HG03060 (cell line): ENCODE data around the gene KRTAP10-9.
"Not testable (repeated sequence)": the region's sequence is repeated elsewhere in the genome, so short reads cannot be mapped to it uniquely, and the experiment has no call there.

Experiments
- ATAC-seq: cut with Tn5 transposase; IDR thresholded peaks from one replicate; pipeline ENCODE4 v1.9.1; 2021; ENCODE audit warnings: low read depth, moderate number of reproducible peaks; ENCODE audit not compliant: unreplicated experiment

The KRTAP10-9 gene

DNA sequence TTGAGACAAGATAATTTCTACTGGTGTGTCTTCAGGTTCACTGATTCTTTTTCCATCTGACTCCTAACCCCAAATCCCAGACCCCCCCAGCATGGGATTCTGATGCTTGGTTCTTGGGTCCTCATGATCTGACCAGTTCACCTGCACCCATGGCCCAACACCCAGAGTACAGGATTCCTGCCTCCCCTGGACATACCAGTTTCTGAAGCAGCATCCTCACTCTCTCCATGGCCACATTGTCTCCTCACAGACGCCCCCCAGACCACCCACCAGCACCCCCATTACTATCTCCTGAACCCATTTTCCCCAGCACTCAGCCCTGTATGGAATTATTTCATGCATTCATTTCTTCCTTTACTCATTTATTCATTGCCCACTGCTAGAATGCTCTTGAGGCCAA, 30.0 kb downstream of the KRTAP10-9 start:
- no peak for ATAC-seq

DNA sequence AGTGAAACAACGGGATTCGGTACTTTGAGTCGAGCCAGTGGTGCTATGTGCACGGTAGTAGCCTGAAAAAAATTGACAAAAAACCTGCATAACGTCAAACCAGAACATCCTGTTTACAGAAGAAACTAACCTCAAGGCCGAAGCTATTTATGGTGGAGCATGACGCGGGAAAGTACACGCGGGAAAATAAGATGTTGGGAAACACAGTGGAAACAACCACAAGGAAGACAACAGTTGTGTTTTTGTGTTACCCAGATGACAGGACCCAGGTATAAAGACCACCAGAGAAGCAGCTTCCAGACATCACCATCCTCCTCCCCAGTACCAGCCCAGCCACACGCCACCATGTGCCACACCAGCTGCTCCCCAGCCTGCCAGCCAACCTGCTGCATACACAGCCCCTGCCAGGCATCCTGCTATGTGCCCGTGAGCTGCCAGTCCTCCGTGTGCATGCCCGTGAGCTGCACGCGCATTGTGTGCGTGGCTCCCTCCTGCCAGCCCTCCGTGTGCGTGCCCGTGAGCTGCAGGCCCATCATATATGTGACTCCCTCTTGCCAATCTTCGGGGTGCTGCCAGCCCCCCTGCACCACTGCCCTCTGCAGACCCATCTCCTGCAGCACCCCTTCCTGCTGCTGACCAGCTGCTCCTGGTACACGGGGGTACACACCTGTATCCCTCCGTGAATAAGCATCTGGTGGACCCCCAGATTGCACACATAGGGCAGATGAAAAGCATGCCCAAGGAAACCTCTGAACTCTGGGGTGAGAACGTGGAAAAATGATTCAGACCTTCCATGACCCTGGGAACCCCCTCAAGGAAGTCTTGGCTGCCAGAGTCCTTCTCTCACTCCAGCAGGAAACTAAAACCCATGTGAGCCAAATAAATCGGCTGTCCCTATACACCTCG, 31.0 kb downstream of the KRTAP10-9 start, which contains the start of gene KRTAP12-3:
TSS of gene KRTAP12-3 (plus strand) at position 298 of the 906 bp plus-strand sequence. CDS start at position 346, 48 bp downstream.
- ATAC-seq, result no peak

DNA sequence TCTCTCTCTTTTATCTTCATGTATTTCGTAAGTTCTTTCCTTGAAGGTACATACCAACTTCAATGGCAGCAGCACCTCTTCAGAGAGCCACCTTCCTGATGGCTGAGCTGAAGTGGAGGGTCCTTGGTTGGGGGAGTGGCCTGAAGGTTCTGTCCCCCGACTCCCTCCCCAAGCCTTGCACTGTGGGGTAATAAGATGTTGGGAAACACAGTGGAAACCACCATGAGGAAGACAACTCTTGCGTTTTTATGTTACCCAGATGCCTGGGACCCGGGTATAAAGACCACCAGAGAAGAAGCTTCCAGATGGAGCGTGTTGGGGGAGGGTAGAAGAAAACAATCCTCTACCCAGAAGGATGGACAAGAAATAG, 31.6 kb downstream of the KRTAP10-9 start:
- no peak for ATAC-seq

DNA sequence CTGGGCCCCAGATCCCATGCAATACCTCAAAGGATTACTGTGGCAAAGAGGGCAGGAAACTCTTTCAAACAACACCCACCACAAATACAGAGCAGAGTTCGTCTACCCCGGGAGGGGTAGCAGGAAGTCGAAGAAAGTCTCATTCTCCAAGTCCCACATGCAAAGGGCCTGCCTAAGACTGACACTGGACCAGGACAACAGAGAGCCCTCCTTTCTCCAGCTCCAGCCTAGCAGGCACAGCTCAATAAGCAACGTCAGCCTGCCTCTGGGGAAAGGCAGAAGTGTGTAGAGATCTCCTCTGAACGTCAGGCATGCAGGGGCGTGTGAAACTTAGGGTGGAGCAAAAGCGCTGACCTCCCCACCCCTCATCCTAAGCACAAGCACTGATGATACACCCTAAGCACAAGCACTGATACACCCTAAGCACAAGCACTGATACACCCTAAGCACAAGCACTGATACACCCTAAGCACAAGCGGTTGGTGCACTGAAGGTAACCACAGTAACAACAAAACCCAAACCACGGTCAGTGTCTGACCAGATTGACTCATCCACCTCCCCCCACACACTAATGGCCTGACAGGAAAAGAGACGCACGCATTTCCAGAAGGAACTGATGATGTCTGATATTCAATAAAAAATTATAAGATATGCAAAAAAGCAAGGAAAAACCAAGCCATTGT, 32.2 kb downstream of the KRTAP10-9 start:
- no peak for ATAC-seq

DNA sequence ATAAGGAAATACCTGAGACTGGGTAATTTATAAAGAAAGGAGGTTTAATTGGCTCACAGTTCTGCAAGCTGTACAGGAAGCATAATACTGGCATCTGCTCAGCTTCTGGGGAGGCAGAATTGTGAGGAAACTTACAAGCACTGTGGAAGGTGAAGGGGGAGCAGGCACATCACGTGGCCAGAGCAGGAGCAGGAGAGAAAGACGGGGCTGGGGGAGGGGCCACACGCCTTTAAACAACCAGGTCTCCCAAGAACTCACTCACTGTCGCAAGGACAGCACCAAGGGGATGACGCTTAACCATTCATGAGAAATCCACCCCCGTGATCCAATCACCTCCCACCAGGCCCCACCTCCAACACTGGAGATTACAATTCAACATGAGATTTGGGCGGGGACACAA, 34.7 kb downstream of the KRTAP10-9 start:
- not testable (repeated sequence) for ATAC-seq

DNA sequence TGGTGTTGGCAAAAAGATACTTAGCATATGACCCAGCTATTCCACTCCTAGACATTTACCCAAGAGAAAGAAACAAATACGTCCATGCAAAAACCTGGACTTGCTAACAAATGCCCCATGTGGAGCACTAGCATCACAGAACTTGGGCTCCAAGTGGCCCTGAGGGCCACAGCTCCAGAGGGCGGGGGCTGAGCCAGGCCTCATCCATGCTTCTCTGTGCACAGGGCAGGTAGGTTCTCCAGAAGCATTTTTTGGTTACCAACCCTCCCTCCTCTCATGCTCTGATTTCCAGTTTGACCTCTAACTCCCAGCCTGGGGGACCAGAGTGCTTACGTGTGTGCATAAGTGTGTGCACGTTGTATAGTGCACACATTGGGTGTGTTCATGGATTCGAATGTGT, 37.8 kb downstream of the KRTAP10-9 start:
- ATAC-seq, result no peak

DNA sequence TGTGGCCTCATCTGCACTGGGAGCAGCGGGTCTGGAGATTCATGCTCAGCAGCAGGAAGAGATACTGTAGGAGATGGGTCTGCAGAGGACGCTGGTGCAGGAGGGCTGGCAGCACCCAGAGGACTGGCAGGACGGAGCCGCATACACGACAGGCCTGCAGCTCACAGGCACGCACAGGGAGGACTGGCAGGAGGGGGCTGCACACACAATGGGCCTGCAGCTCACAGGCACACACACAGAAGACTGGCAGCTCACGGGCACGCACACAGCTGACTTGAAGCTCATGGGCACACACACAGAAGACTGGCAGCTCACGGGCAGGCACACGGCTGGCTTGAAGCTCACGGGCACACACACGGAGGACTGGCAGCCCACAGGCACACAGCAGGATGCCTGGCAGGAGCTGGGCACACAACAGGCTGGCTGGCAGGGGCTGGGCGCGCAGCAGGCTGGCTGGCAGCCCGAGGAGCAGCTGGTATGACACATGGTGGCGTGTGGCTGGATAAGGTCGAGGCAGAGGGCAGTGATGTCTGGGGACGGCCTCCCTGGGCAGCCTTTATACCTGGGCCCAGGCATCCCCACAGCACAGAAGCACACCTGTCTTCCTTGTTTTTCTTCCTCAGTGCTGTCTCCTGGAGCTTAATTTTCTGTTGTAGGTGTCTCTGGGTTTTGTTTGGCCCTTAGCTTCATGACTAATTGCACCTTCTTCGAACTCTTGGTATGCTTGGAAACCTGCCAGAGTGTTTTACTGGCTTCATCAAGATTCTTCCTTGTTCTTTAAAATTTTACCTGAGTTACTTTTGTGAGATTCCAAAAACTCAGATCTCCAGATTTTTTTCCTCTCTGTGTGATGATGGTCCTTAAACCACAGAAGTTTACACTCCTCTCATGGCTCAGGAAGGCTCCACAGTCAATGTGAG, 39.8 kb downstream of the KRTAP10-9 start, which contains the start of gene KRTAP12-2:
TSS of gene KRTAP12-2 (minus strand) at position 527 of the 920 bp plus-strand sequence. CDS start at position 486, 41 bp downstream.
- ATAC-seq, result no peak

DNA sequence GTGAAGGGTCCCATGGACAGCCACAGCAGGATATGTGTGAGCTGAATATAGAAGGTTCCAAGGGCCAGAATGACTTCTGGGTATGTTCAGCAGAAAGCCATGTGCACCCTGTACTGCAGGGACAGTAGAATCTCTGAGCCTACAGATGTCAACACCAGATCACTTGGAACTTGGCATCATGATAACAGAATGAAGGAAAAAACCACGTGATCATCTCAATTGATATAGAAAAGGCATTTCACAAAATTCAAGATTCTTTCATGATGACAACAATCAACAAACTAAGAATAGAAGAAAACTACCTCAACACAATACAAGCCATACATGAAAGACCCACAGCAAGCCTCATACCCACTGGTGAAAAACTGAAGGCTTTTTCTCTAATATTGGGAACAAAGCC, 40.7 kb downstream of the KRTAP10-9 start:
- ATAC-seq, result no peak

DNA sequence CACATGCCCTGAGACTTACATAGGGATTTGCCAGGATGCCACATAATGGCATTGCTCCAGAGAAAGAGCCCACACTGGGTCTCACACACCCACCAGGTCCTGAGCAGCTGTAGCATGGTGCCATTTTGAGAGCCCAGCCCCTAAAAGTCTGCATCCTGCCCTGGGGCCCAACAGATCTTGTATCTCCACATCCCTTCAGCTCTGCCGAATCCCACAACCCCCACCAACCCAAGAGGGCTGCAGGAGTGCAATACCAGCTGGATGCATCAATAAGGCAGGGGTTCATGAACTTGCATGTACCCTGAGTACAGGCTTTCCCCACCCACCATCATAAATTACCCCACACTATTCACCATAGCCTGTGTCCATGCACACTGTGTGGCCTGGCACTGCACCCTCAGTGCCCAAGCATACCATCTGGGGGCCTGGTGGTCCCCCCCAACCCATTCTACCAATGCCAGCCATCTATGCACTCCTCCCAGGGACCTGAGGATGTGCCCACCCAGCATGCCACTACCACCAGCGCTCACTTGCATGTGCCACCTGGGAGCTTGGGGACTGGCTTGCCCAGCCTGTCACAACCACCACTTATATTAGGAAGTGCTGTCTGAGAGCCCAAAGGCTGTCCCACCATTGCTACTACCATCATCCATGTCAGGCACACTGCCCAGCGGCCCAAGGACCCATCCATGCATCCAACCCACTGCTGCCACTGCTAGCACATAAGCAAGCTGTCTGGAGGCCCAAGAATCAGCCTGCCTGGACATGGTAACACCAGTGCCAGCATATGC, 43.9 kb downstream of the KRTAP10-9 start:
- ATAC-seq, result no peak

DNA sequence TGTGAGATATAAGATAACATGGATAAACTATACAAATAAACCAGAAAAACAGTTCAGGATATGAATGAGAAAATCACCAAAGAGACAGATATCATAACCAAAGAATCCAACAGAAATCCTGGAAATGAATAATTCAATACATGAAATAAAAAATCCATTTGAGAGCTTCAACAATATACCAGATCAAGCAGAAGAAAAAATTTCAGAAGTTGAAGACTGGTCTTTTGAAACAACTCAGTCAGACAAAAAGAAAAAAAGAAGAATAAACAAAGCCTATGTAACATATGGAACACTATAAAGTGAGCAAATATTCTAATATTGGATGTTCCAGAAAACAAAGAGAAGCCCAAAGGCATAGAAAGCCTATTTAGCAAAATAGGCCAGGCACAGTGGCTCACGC, 45.0 kb downstream of the KRTAP10-9 start:
- no peak for ATAC-seq

DNA sequence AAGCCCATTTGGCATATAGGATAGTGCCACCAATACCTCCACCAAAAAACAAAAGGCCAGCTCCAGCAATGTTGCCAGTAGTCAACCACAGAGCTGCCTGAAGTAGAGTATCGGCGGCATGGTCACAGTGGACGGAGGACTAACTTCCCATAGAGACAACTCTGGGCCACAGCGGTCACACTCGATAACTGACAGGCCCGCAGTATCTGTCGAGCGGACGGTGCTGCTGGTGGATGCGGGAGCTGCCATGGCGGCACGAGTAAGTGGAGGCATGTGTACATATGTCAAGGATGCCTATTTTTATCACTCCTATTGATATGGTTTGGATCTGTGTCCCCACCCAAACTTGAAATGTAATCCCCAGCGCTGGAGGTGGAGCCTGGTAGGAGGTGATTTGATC, 51.0 kb downstream of the KRTAP10-9 start:
- no peak for ATAC-seq
